ENCODE results near the gene ITM2C. TPM values are rescaled to one million over a fixed set of nuclear protein-coding genes. Genes with fewer than 3 reads are reported as not detected.

ITM2C gene
- total RNA-seq, 2 donors from 2014 or later, result 15.3 to 18.6 TPM

- peaks cover 16% of the 10 kb centered on the region for H3K4me1 Mint-ChIP-seq
Measured at GRCh38 chr2:230915319-230915718, 50.6 kb downstream of the ITM2C start.

GRCh38 chr2:230916218-230916617, 51.5 kb downstream of the ITM2C start:
- peaks cover 2% of the 10 kb centered on the region for H3K36me3 Mint-ChIP-seq (ENCODE audit: low read depth)
- H3K27ac Mint-ChIP-seq, result peak overlapping the region; percentile 47
- no peak overlapping the region for H3K4me3 Mint-ChIP-seq
- H3K9me3 ChIP-seq (ENCODE audit: control insufficient read depth, low read length, poor library complexity, severe bottlenecking), result no peaks in the 10 kb centered on the region
- ATAC-seq (no peak), DNase-seq (no peak)
- H3K27me3 Mint-ChIP-seq, result peaks cover 18% of the 10 kb centered on the region
- peaks cover 14% of the 10 kb centered on the region for H3K4me1 Mint-ChIP-seq

More at GRCh38 chr2:230915319-230915718, 50.6 kb downstream of the ITM2C start:
- Mint-ChIP-seq H3K4me3 (no peak overlapping the region), H3K36me3 (ENCODE audit: low read depth) (peaks cover 2% of the 10 kb centered on the region), H3K27me3 (peaks cover 19% of the 10 kb centered on the region), H3K27ac (peak overlapping the region; percentile 47)
- ATAC-seq (no peak), DNase-seq (no peak)
- H3K9me3 ChIP-seq (ENCODE audit: control insufficient read depth, low read length, poor library complexity, severe bottlenecking), result no peaks in the 10 kb centered on the region

- H3K36me3 Mint-ChIP-seq (ENCODE audit: low read depth), result peaks cover 4% of the 10 kb centered on the region
- peaks cover 19% of the 10 kb centered on the region for H3K4me1 Mint-ChIP-seq
- H3K4me3 Mint-ChIP-seq, result no peak overlapping the region
- ATAC-seq (no peak), DNase-seq (no peak)
- no peak overlapping the region for H3K27ac Mint-ChIP-seq
- H3K9me3 ChIP-seq (ENCODE audit: control insufficient read depth, low read length, poor library complexity, severe bottlenecking), result no peaks in the 10 kb centered on the region
- H3K27me3 Mint-ChIP-seq, result peaks cover 17% of the 10 kb centered on the region
Measured at GRCh38 chr2:230919240-230919639, 54.5 kb downstream of the ITM2C start.

- ATAC-seq (no peak), DNase-seq (no peak)
- peak overlapping the region; percentile 37 for H3K27ac Mint-ChIP-seq
- H3K4me3 Mint-ChIP-seq, result no peak overlapping the region
- peaks cover 14% of the 10 kb centered on the region for H3K27me3 Mint-ChIP-seq
- no peaks in the 10 kb centered on the region for H3K9me3 ChIP-seq (ENCODE audit: control insufficient read depth, low read length, poor library complexity, severe bottlenecking)
- peaks cover 23% of the 10 kb centered on the region for H3K4me1 Mint-ChIP-seq
- H3K36me3 Mint-ChIP-seq (ENCODE audit: low read depth), result peaks cover 3% of the 10 kb centered on the region
Measured at GRCh38 chr2:230919681-230920080, 54.9 kb downstream of the ITM2C start.

GRCh38 chr2:230920167-230920566, 55.4 kb downstream of the ITM2C start:
- no peak for DNase-seq
- peak overlapping the region; percentile 74 for H3K4me3 Mint-ChIP-seq
- peak overlapping the region; percentile 37 for H3K27ac Mint-ChIP-seq
- peaks cover 2% of the 10 kb centered on the region for H3K36me3 Mint-ChIP-seq (ENCODE audit: low read depth)
- ATAC-seq, result no peak
- H3K4me1 Mint-ChIP-seq, result peaks cover 27% of the 10 kb centered on the region
- H3K9me3 ChIP-seq (ENCODE audit: control insufficient read depth, low read length, poor library complexity, severe bottlenecking), result no peaks in the 10 kb centered on the region
- H3K27me3 Mint-ChIP-seq, result peaks cover 10% of the 10 kb centered on the region

- Mint-ChIP-seq H3K27me3 (peaks cover 10% of the 10 kb centered on the region), H3K4me1 (peaks cover 28% of the 10 kb centered on the region), H3K27ac (peak overlapping the region; percentile 34), H3K4me3 (peak overlapping the region; percentile 5), H3K36me3 (ENCODE audit: low read depth) (peaks cover 2% of the 10 kb centered on the region)
- DNase-seq, result no peak
- no peaks in the 10 kb centered on the region for H3K9me3 ChIP-seq (ENCODE audit: control insufficient read depth, low read length, poor library complexity, severe bottlenecking)
- no peak for ATAC-seq
Measured at GRCh38 chr2:230921806-230922595, 57.3 kb downstream of the ITM2C start.

- H3K27me3 Mint-ChIP-seq, result peaks cover 10% of the 10 kb centered on the region
- peaks cover 28% of the 10 kb centered on the region for H3K4me1 Mint-ChIP-seq
- no peak for DNase-seq
- H3K27ac Mint-ChIP-seq, result peak overlapping the region; percentile 49
- peak overlapping the region; percentile 95 for H3K4me3 Mint-ChIP-seq
- peaks cover 2% of the 10 kb centered on the region for H3K36me3 Mint-ChIP-seq (ENCODE audit: low read depth)
- H3K9me3 ChIP-seq (ENCODE audit: control insufficient read depth, low read length, poor library complexity, severe bottlenecking), result no peaks in the 10 kb centered on the region
- no peak for ATAC-seq
Measured at GRCh38 chr2:230922951-230923717, 58.4 kb downstream of the ITM2C start.

- peak overlapping the region; percentile 95 for H3K4me3 Mint-ChIP-seq
- peaks cover 2% of the 10 kb centered on the region for H3K36me3 Mint-ChIP-seq (ENCODE audit: low read depth)
- no peak for DNase-seq
- no peaks in the 10 kb centered on the region for H3K9me3 ChIP-seq (ENCODE audit: control insufficient read depth, low read length, poor library complexity, severe bottlenecking)
- ATAC-seq, result peak; percentile 16
- H3K27me3 Mint-ChIP-seq, result peaks cover 10% of the 10 kb centered on the region
- peak overlapping the region; percentile 89 for H3K27ac Mint-ChIP-seq
- H3K4me1 Mint-ChIP-seq, result peaks cover 30% of the 10 kb centered on the region
Measured at GRCh38 chr2:230924092-230924469, 59.3 kb downstream of the ITM2C start.

- Mint-ChIP-seq H3K27me3 (peaks cover 10% of the 10 kb centered on the region), H3K4me3 (peak within 1 kb of the TSS; percentile 95), H3K27ac (peak within 1 kb of the TSS; percentile 89), H3K4me1 (peaks cover 28% of the 10 kb centered on the region), H3K36me3 (ENCODE audit: low read depth) (peaks cover 2% of the 10 kb centered on the region)
- DNase-seq, result peak in 2 of 3 donors; percentile 16 to 44
- no peaks in the 10 kb centered on the region for H3K9me3 ChIP-seq (ENCODE audit: control insufficient read depth, low read length, poor library complexity, severe bottlenecking)
- peak; percentile 72 for ATAC-seq
Measured at GRCh38 chr2:230924470-230925341, 60.0 kb downstream of the ITM2C start, which contains the start of gene GPR55. GPR55 (minus strand) TSS chr2:230925242; CDS start chr2:230910962, 14,280 bp downstream.

- peaks cover 26% of the 10 kb centered on the region for H3K4me1 Mint-ChIP-seq
- H3K27ac Mint-ChIP-seq, result peak overlapping the region; percentile 89
- H3K36me3 Mint-ChIP-seq (ENCODE audit: low read depth), result peaks cover 2% of the 10 kb centered on the region
- no peak for ATAC-seq
- no peaks in the 10 kb centered on the region for H3K9me3 ChIP-seq (ENCODE audit: control insufficient read depth, low read length, poor library complexity, severe bottlenecking)
- peak overlapping the region; percentile 95 for H3K4me3 Mint-ChIP-seq
- no peak for DNase-seq
- H3K27me3 Mint-ChIP-seq, result peaks cover 6% of the 10 kb centered on the region
Measured at GRCh38 chr2:230925443-230925878, 60.7 kb downstream of the ITM2C start.

GRCh38 chr2:230925879-230926765, 61.4 kb downstream of the ITM2C start:
- H3K36me3 Mint-ChIP-seq (ENCODE audit: low read depth), result peaks cover 2% of the 10 kb centered on the region
- DNase-seq (no peak), ATAC-seq (no peak)
- no peaks in the 10 kb centered on the region for H3K9me3 ChIP-seq (ENCODE audit: control insufficient read depth, low read length, poor library complexity, severe bottlenecking)
- H3K27ac Mint-ChIP-seq, result no peak overlapping the region
- peaks cover 6% of the 10 kb centered on the region for H3K27me3 Mint-ChIP-seq
- no peak overlapping the region for H3K4me3 Mint-ChIP-seq
- peaks cover 26% of the 10 kb centered on the region for H3K4me1 Mint-ChIP-seq

Data from T-helper 17 cell (primary cell).